Astrocyte (in vitro differentiated cells and primary cell): ENCODE measurements around the gene UBE4A.

ENCODE experiments used
- EZH2 ChIP-seq: IDR thresholded peaks from 2 replicates; pipeline ENCODE4 v1.6.1; 2012; ENCODE audit warnings: mild to moderate bottlenecking, low read length, inconsistent platforms; ENCODE audit not compliant: insufficient read depth
- TF ChIP-seq, protein P1 (sequence below): IDR thresholded peaks from 2 replicates; pipeline ENCODE4 v1.5.1; 2011; ENCODE audit warnings: low read depth, mild to moderate bottlenecking, inconsistent platforms, low read length, moderate library complexity; ENCODE audit not compliant: insufficient read depth

DNA sequence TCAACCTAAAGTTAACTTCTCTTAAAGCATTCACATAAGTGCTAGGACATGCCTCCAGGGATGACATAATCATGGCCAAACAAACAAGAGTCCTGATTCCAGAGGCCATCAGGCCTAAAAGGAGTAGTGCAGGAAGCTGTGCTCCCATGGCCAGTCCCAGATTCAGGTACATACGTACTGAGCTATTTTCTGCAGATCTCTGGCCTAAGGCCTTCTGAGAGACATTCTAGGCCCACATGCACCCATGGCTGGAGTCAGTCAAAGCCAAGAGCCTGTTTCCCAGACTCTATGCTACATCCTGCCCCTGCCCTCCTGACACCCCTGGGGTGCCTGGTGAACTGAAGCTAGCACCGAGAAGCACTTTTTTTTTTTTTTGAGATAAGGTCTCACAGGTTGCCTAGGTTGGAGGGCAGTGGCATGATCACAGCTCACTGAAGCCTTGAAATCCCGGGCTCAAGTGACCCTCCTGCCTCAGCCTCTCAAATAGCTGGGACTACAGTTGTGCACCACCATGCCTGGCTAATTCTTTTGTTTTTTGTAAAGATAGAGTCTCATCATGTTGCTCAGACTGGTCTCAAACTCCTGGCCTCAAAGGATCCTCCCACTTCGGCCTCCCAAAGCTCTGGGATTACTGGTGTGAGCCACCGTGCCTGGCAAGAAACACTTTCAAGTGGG lies 17.4 kb upstream of the UBE4A start:
- no peak for TF ChIP-seq EZH2
- TF ChIP-seq, protein P1, sequence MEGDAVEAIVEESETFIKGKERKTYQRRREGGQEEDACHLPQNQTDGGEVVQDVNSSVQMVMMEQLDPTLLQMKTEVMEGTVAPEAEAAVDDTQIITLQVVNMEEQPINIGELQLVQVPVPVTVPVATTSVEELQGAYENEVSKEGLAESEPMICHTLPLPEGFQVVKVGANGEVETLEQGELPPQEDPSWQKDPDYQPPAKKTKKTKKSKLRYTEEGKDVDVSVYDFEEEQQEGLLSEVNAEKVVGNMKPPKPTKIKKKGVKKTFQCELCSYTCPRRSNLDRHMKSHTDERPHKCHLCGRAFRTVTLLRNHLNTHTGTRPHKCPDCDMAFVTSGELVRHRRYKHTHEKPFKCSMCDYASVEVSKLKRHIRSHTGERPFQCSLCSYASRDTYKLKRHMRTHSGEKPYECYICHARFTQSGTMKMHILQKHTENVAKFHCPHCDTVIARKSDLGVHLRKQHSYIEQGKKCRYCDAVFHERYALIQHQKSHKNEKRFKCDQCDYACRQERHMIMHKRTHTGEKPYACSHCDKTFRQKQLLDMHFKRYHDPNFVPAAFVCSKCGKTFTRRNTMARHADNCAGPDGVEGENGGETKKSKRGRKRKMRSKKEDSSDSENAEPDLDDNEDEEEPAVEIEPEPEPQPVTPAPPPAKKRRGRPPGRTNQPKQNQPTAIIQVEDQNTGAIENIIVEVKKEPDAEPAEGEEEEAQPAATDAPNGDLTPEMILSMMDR = no peak
